ENCODE measurements around the gene ERN1.
A peak's percentile ranks its signal among the peaks of the same experiment; 100 is the strongest.

The ERN1 gene

DNA sequence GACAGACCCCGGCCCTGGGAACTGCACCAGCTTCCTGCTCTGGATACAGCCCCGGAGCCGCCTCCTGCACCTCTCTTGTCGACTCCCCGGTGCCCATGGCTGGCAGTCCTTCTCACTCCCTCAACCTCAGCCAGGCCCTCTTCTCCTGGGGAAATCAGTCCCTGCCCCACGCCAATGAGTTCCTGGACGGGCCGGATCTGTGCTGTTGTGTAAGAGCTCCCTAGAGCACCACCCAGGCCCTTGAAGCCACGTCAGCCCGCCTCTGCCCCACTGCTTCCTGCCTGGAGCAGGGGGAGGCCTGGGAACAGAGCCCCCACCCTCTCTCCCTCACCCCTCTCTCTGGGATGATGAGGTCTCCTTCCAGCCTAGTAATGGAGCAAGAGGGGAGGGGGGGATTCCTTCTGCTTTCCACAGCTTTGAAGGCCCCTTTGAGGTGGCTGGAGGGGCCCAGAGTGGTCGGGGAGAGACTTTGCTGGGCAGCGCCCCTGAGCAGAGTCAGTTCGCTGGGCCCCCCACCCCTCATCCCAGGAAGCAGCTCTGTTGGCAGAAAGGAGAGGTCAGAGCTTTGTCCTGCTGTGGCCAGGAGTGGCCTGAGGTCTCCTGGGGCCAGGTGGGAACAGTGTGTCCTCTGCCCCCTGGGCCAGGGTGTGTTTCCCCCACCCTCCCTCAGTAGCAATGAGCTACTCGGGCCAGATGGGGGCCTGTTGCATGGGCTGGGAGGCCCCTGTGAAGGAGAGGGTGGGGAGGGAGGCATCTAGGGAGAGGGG, 128.0 kb downstream of the ERN1 start:
- TF ChIP-seq, protein P1, sequence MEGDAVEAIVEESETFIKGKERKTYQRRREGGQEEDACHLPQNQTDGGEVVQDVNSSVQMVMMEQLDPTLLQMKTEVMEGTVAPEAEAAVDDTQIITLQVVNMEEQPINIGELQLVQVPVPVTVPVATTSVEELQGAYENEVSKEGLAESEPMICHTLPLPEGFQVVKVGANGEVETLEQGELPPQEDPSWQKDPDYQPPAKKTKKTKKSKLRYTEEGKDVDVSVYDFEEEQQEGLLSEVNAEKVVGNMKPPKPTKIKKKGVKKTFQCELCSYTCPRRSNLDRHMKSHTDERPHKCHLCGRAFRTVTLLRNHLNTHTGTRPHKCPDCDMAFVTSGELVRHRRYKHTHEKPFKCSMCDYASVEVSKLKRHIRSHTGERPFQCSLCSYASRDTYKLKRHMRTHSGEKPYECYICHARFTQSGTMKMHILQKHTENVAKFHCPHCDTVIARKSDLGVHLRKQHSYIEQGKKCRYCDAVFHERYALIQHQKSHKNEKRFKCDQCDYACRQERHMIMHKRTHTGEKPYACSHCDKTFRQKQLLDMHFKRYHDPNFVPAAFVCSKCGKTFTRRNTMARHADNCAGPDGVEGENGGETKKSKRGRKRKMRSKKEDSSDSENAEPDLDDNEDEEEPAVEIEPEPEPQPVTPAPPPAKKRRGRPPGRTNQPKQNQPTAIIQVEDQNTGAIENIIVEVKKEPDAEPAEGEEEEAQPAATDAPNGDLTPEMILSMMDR (IDR thresholded peaks at IDR 0.05; ENCODE audit: unreplicated experiment in 3 of 3), result no peak
- no peak overlapping the region for H3K27ac Mint-ChIP-seq
- H3K9me3 Mint-ChIP-seq, result no peaks in the 10 kb centered on the region
- H3K4me3 Mint-ChIP-seq, result peak overlapping the region in 1 of 3 experiments; percentile 30
- peaks cover 28% of the 10 kb centered on the region for H3K4me1 Mint-ChIP-seq
- peaks cover 8% of the 10 kb centered on the region for H3K27me3 Mint-ChIP-seq (ENCODE audit: low read depth)
- no peaks in the 10 kb centered on the region for H3K36me3 Mint-ChIP-seq (ENCODE audit: low read depth)

- TF ChIP-seq, protein P1 (IDR thresholded peaks at IDR 0.05; ENCODE audit: unreplicated experiment in 3 of 3), result no peak
- peaks cover 29% of the 10 kb centered on the region for H3K4me1 Mint-ChIP-seq
- H3K9me3 Mint-ChIP-seq, result no peaks in the 10 kb centered on the region
- no peak overlapping the region for H3K4me3 Mint-ChIP-seq
- no peaks in the 10 kb centered on the region for H3K36me3 Mint-ChIP-seq (ENCODE audit: low read depth)
- H3K27me3 Mint-ChIP-seq (ENCODE audit: low read depth), result peaks cover 13% of the 10 kb centered on the region
- no peak overlapping the region for H3K27ac Mint-ChIP-seq
These were observed 128.8 kb downstream of the ERN1 start for GRCh38 chr17:64001091-64001579.

GRCh38 chr17:63999680-64000531, 130.0 kb downstream of the ERN1 start:
- Mint-ChIP-seq H3K27me3 (ENCODE audit: low read depth) (peaks cover 18% of the 10 kb centered on the region), H3K27ac (no peak overlapping the region), H3K36me3 (ENCODE audit: low read depth) (no peaks in the 10 kb centered on the region), H3K4me1 (peaks cover 19% of the 10 kb centered on the region), H3K9me3 (no peaks in the 10 kb centered on the region), H3K4me3 (peak overlapping the region; percentile 65 to 72 (median 66))
- TF ChIP-seq, protein P1 (IDR thresholded peaks at IDR 0.05; ENCODE audit: unreplicated experiment in 3 of 3), result no peak

DNA sequence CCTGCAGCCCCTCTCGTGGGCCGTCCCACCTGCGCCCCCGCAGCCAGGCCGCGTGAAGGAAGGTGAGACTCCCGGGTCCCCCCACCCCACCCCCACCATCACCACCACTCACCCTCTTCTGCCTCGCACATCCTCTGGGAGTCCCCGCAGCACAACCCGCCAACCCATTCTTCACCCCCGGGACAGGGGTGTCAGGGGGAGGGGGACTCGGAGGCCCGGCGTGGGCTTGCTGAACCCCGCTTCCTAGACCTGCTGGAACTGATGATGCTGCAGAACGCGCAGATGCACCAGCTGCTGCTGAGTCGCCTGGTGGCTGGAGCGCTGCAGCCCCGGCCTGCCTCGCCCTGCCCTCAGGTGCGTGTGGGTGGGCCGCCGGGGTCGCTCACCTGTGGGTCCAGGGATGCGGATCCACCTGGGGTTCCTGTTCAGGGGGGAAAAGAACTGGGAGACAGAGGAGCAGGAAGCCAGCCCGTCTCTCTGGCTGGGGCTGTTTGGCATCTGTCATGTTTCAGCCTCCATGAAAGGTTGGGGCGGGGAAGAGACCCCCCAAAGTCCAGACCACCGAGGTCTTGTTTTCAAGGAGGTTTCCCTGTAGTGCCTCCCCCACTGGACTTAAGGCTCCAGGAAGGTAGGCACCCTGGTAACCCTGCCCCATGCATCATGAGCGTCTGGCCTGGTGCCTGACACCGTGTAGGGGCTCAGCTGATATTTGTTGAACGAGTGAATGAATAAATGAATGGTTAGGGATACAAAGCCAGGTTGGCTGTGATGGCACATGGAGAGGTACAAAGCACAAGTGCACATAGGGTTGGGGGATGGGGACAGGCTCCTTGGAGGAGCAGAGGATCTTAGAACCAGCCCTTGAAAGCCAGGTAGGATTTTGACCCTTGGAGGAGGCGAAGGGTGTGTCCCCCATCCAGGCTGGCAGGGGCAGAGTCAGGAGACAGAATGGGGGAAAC, 130.9 kb downstream of the ERN1 start:
- H3K4me1 Mint-ChIP-seq, result peaks cover 18% of the 10 kb centered on the region
- no peaks in the 10 kb centered on the region for H3K9me3 Mint-ChIP-seq
- no peak overlapping the region for H3K27ac Mint-ChIP-seq
- H3K27me3 Mint-ChIP-seq (ENCODE audit: low read depth), result peaks cover 23% of the 10 kb centered on the region
- TF ChIP-seq, protein P1 (IDR thresholded peaks at IDR 0.05; ENCODE audit: unreplicated experiment in 3 of 3), result no peak
- H3K36me3 Mint-ChIP-seq (ENCODE audit: low read depth), result no peaks in the 10 kb centered on the region
- peak overlapping the region; percentile 65 to 82 (median 80) for H3K4me3 Mint-ChIP-seq

DNA sequence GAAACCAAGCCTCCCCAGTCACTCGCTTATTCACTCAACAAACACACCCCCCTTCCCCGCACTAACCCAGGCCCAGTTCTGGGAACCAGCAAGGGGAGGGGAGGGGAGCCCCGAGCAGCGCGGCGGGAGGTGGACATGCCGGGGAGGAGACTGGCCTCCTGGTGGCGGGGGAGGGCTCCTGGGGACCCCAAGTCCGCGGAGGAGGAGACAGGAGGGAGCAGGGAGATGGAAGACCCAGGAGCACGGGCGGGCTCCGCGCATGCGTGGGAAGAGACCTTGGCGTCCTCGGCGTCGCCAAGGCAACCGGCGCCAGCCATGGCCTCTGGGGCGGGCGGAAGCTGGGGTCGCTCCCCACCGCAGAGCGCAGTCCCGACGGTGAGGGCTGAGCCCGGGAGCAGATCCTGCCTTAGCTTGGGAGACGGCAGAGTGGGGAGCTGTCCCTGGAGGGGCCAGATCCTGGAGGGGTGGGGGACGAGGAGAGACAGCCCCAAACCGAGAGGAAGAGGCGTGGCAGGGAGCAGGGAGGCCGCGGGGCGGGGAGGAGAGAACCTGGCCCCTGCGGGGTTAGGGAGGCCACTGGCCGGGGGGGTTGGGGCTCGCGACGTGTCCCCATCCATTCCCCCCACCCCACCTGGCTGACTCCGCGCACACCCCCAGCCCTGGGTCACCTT, 131.8 kb downstream of the ERN1 start, which contains the start of gene PRR29:
PRR29 (plus strand) TSS at position 302 of the 671 bp plus-strand sequence; CDS start at position 316, 14 bp downstream.
- peaks cover 18% of the 10 kb centered on the region for H3K4me1 Mint-ChIP-seq
- no peaks in the 10 kb centered on the region for H3K36me3 Mint-ChIP-seq (ENCODE audit: low read depth)
- TF ChIP-seq, protein P1 (IDR thresholded peaks at IDR 0.05; ENCODE audit: unreplicated experiment in 3 of 3), result no peak
- H3K27ac Mint-ChIP-seq, result no peak within 1 kb of the TSS
- H3K27me3 Mint-ChIP-seq (ENCODE audit: low read depth), result peaks cover 29% of the 10 kb centered on the region
- H3K4me3 Mint-ChIP-seq, result peak within 1 kb of the TSS; percentile 82 to 89 (median 86)
- no peaks in the 10 kb centered on the region for H3K9me3 Mint-ChIP-seq

Measured in nephron (organoid).